GM23338 (cell line): ENCODE data around the gene SLC30A1. TPM values are rescaled to one million over a fixed set of nuclear protein-coding genes. Genes with fewer than 3 reads are reported as not detected.

ENCODE experiments used
- ATAC-seq: fragments of 200-7000 bp; cut with Tn5 transposase; 3 replicates; pipeline ENCODE4 v1.9.1; 2020
- DNase-seq: peaks from one replicate; pipeline ENCODE4 v3.0.0-alpha.2; 2015; ENCODE audit warnings: low spot score
- H2AFZ ChIP-seq: fragments of 200-600 bp; sonication (generic); 2 replicates; pipeline ENCODE4 v1.8.0; 2016; ENCODE audit warnings: antibody characterized with exemption, mild to moderate bottlenecking, moderate library complexity
- H3F3A ChIP-seq: fragments of 200-600 bp; sonication (generic); replicated peaks from 2 replicates; pipeline ENCODE4 v1.8.0; 2017; ENCODE audit warnings: antibody characterized with exemption, mixed run types, low read depth
- H3K27ac ChIP-seq: fragments of 200-600 bp; sonication (generic); 2 replicates; pipeline ENCODE4 v1.6.1; 2016; ENCODE audit warnings: low read depth
- H3K27me3 ChIP-seq: fragments of 200-600 bp; sonication (generic); 2 replicates; pipeline ENCODE4 v1.8.0; 2016; ENCODE audit warnings: mild to moderate bottlenecking, mixed run types, moderate library complexity; ENCODE audit not compliant: insufficient read depth
- H3K36me3 ChIP-seq: fragments of 200-600 bp; sonication (generic); 2 replicates; pipeline ENCODE4 v1.8.0; 2016; ENCODE audit warnings: mild to moderate bottlenecking; ENCODE audit not compliant: insufficient read depth
- H3K4me1 ChIP-seq: fragments of 200-600 bp; sonication (generic); 2 replicates; pipeline ENCODE4 v1.8.0; 2016; ENCODE audit warnings: mild to moderate bottlenecking, moderate library complexity; ENCODE audit not compliant: insufficient read depth
- H3K4me2 ChIP-seq: fragments of 200-600 bp; sonication (generic); 2 replicates; pipeline ENCODE4 v1.7.1; 2017; ENCODE audit warnings: mixed run types
- H3K4me3 ChIP-seq: fragments of 200-600 bp; sonication (generic); 2 replicates; pipeline ENCODE4 v1.6.1; 2016; ENCODE audit warnings: mixed run types
- H3K79me2 ChIP-seq: fragments of 200-600 bp; sonication (generic); replicated peaks from 2 replicates; pipeline ENCODE4 v1.8.0; 2017; ENCODE audit warnings: mild to moderate bottlenecking; ENCODE audit not compliant: insufficient read depth
- H3K9me2 ChIP-seq: fragments of 200-600 bp; sonication (generic); 2 replicates; pipeline ENCODE4 v1.8.0; 2017; ENCODE audit not compliant: insufficient read depth
- H4K20me1 ChIP-seq: fragments of 200-600 bp; sonication (generic); replicated peaks from 2 replicates; pipeline ENCODE4 v1.8.0; 2017; ENCODE audit warnings: mild to moderate bottlenecking; ENCODE audit not compliant: insufficient read depth
- H3K27ac Mint-ChIP-seq: 2 replicates; pipeline ENCODE4 v1.8.0; 2020; ENCODE audit warnings: inconsistent platforms, mild to moderate bottlenecking, moderate library complexity, mixed read lengths
- H3K27me3 Mint-ChIP-seq: 3 replicates; pipeline ENCODE4 v1.8.0; 2022; ENCODE audit warnings: low read depth, mild to moderate bottlenecking, moderate library complexity, mixed read lengths, inconsistent platforms; ENCODE audit not compliant: insufficient read depth, poor library complexity
- H3K36me3 Mint-ChIP-seq: 3 replicates; pipeline ENCODE4 v1.8.0; 2021; ENCODE audit warnings: low read depth, mild to moderate bottlenecking, inconsistent platforms, moderate library complexity, mixed read lengths
- H3K4me1 Mint-ChIP-seq: 3 replicates; pipeline ENCODE4 v1.8.0; 2020; ENCODE audit warnings: mild to moderate bottlenecking, inconsistent platforms, mixed read lengths
- H3K4me3 Mint-ChIP-seq: 3 replicates; pipeline ENCODE4 v1.8.0; 2021; ENCODE audit warnings: moderate library complexity, mild to moderate bottlenecking, inconsistent platforms, mixed read lengths
- H3K9me3 Mint-ChIP-seq: 3 replicates; pipeline ENCODE4 v1.8.0; 2020; ENCODE audit warnings: moderate library complexity, mild to moderate bottlenecking, inconsistent platforms, mixed read lengths
- CREB1 ChIP-seq: fragments of 250-450 bp; sonication (Bioruptor Pico); IDR thresholded peaks from 2 replicates; pipeline ENCODE4 v1.5.0; 2020; ENCODE audit warnings: low read depth, mild to moderate bottlenecking, moderate library complexity
- CTCF ChIP-seq, 2 experiments: fragments of 200-600 bp in 1 of 2; sonication (generic) in 1 of 2; conservative IDR thresholded peaks; 2 replicates each; pipeline versions ENCODE4 v1.5.1 to v1.6.1; 2016 to 2017; ENCODE audit warnings: antibody characterized with exemption in 2 of 2, low read depth in 2 of 2, mild to moderate bottlenecking in 2 of 2, moderate library complexity in 1 of 2
- EZH2 ChIP-seq: fragments of 200-600 bp; sonication (generic); IDR thresholded peaks from one replicate; pipeline ENCODE4 v1.8.0; 2017; ENCODE audit warnings: antibody characterized with exemption, mild to moderate bottlenecking, low read depth; ENCODE audit not compliant: unreplicated experiment
- EZH2phosphoT487 ChIP-seq: fragments of 200-600 bp; sonication (generic); IDR thresholded peaks from one replicate; pipeline ENCODE4 v1.8.1; 2018; ENCODE audit warnings: antibody characterized with exemption; ENCODE audit not compliant: unreplicated experiment
- JUNB ChIP-seq: IDR thresholded peaks from one replicate; pipeline ENCODE4 v1.6.1; 2016; ENCODE audit warnings: antibody characterized with exemption; ENCODE audit not compliant: unreplicated experiment
- NANOG ChIP-seq: IDR thresholded peaks from 2 replicates; pipeline ENCODE4 v1.6.1; 2016; ENCODE audit warnings: antibody characterized with exemption, borderline replicate concordance
- POLR2AphosphoS5 ChIP-seq: IDR thresholded peaks from 2 replicates; pipeline ENCODE4 v1.6.1; 2016; ENCODE audit warnings: antibody characterized with exemption, low read depth
- REST ChIP-seq: IDR thresholded peaks from one replicate; pipeline ENCODE4 v1.6.1; 2018; ENCODE audit warnings: antibody characterized with exemption; ENCODE audit not compliant: unreplicated experiment
- STAT1 ChIP-seq: IDR thresholded peaks from one replicate; pipeline ENCODE4 v1.6.1; 2016; ENCODE audit warnings: antibody characterized with exemption; ENCODE audit not compliant: unreplicated experiment
- ZNF114 ChIP-seq: fragments of 250-450 bp; sonication (Bioruptor Pico); IDR thresholded peaks from 2 replicates; pipeline ENCODE4 v1.5.0; 2020; ENCODE audit warnings: mild to moderate bottlenecking, moderate library complexity
- ZNF331 ChIP-seq: fragments of 250-450 bp; sonication (Bioruptor Pico); IDR thresholded peaks from 2 replicates; pipeline ENCODE4 v1.5.0; 2020; ENCODE audit warnings: low read depth, mild to moderate bottlenecking, moderate library complexity
- ZNF462 ChIP-seq: fragments of 250-450 bp; sonication (Bioruptor Pico); IDR thresholded peaks from 2 replicates; pipeline ENCODE4 v1.5.0; 2020; ENCODE audit warnings: mild to moderate bottlenecking, moderate library complexity
- polyA plus RNA-seq: library from polyadenylated mRNA; unstranded; fragments of >200 nt; fragmentation: Nextera tagmentation; extraction: Ambion mirVana; gene quantifications from 2 replicates; pipeline ENCODE4 v1.2.1, GENCODE V29; 2016
- total RNA-seq: library from RNA; depleted of rRNA; stranded (reverse); fragments of >200 nt; shearing (Covaris generic); gene quantifications from 2 replicates; pipeline ENCODE4 v1.2.3, GENCODE V29; 2014
- TF ChIP-seq, protein P1 (sequence below): IDR thresholded peaks from 2 replicates; pipeline ENCODE4 v1.6.1; 2016; ENCODE audit warnings: antibody characterized with exemption

SLC30A1 gene
- total and polyA plus RNA-seq, 2 experiments from 2014 or later = 3.3 to 17.7 TPM

DNA sequence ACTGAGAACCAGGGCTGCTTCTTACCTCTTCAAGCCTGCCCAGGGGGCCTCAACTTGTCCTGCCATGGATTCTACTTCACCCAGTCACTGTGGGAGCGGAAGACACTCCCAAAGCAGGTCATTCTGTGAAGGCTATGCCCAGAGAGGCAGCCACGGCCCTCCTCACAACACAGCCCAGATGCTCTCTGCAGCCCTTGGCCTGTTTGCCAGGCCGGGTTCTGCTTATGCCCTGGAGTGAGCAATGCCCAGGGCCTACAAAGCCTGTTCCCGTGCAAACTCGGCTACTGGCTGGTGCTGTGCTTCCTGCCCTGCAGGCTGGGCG lies 33.8 kb upstream of the SLC30A1 start:
- ATAC-seq (no peak), DNase-seq (no peak)
- Histone ChIP-seq H4K20me1 (no peaks in the 10 kb centered on the region), H3K4me3 (no peak overlapping the region), H3K36me3 (no peaks in the 10 kb centered on the region), H3K4me1 (no peaks in the 10 kb centered on the region), H3K27ac (no peak overlapping the region), H2AFZ (peak overlapping the region; percentile 47; the same call in 1 of the 2 replicates), H3K4me2 (no peak overlapping the region), H3K9me2 (0 out of 2 replicates have a peak, but pooled peaks cover 5% of the 10 kb centered on the region), H3K79me2 (no peaks in the 10 kb centered on the region), H3F3A (no peaks in the 10 kb centered on the region), H3K27me3 (no peaks in the 10 kb centered on the region)
- Mint-ChIP-seq H3K4me1 (peaks cover 6% of the 10 kb centered on the region; the same call in 1 of the 3 replicates), H3K27ac (0 out of 2 replicates have a peak overlapping the region, but pooled peaks have one; percentile 59), H3K9me3 (no peaks in the 10 kb centered on the region), H3K4me3 (no peak overlapping the region), H3K27me3 (peaks cover 4% of the 10 kb centered on the region), H3K36me3 (no peaks in the 10 kb centered on the region)
- TF ChIP-seq EZH2 (no peak), ZNF331 (CRISPR knock-in tag) (no peak), ZNF114 (CRISPR knock-in tag) (no peak), CTCF (conservative IDR thresholded peaks at IDR 0.05; ENCODE audit: low read depth in 2 of 2) (no peak), CREB1 (CRISPR knock-in tag) (no peak), STAT1 (no peak), ZNF462 (CRISPR knock-in tag) (no peak), NANOG (no peak), REST (no peak), EZH2phosphoT487 (no peak), POLR2AphosphoS5 (no peak), JUNB (no peak)
- TF ChIP-seq, protein P1, sequence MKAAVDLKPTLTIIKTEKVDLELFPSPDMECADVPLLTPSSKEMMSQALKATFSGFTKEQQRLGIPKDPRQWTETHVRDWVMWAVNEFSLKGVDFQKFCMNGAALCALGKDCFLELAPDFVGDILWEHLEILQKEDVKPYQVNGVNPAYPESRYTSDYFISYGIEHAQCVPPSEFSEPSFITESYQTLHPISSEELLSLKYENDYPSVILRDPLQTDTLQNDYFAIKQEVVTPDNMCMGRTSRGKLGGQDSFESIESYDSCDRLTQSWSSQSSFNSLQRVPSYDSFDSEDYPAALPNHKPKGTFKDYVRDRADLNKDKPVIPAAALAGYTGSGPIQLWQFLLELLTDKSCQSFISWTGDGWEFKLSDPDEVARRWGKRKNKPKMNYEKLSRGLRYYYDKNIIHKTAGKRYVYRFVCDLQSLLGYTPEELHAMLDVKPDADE = no peak
